ENCODE measurements around the gene ME2.
"Not testable (repeated sequence)": the region's sequence is repeated elsewhere in the genome, so short reads cannot be mapped to it uniquely, and the experiment has no call there.

Gene ME2

GRCh38 chr18:50945918-50946317 lies 67.0 kb downstream of the ME2 start:
- H3K27me3 ChIP-seq (ENCODE audit: control insufficient read depth in 1 of 2, insufficient read depth in 2 of 2, low read length in 2 of 2); H3K4me3 ChIP-seq (ENCODE audit: low read length in 2 of 2); H3K9me3 ChIP-seq (ENCODE audit: control insufficient read depth in 2 of 2, low read length in 2 of 2); H3K9ac ChIP-seq (ENCODE audit: low read length in 2 of 2); H3K36me3 ChIP-seq (ENCODE audit: control insufficient read depth in 2 of 2, insufficient read depth in 2 of 2, low read length in 2 of 2); H3K27ac ChIP-seq (ENCODE audit: low read length); H3K4me1 ChIP-seq (ENCODE audit: control insufficient read depth, insufficient read depth, low read length): not testable (repeated sequence)

DNA sequence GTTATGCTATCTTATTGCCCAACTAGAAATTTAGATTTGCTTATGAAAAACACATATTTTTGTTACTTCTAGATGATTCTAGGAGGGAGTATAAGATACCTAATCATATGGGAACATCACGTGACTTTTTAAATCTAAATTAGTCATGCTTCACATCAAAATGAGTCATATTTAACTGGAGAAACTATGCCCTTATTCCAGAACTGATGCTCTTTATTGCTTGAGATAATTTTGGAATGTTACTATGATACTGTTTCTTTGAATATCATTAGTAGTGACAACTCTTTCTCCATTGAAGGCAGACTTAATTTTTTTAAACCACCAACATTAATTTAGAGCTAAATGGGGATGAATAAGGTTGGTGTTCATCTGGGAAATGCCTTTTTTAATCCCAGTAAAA lies 69.0 kb downstream of the ME2 start:
- no peaks in the 10 kb centered on the region for H3K4me1 ChIP-seq (ENCODE audit: control insufficient read depth, insufficient read depth, low read length)
- H3K27ac ChIP-seq (ENCODE audit: low read length) = no peak overlapping the region
- H3K36me3 ChIP-seq (ENCODE audit: control insufficient read depth in 2 of 2, insufficient read depth in 2 of 2, low read length in 2 of 2) = peaks cover 3 to 5% of the 10 kb centered on the region in 2 donors
- no peak overlapping the region for H3K4me3 ChIP-seq (ENCODE audit: low read length in 2 of 2)
- no peak overlapping the region for H3K9ac ChIP-seq (ENCODE audit: low read length in 2 of 2)
- H3K9me3 ChIP-seq (ENCODE audit: control insufficient read depth in 2 of 2, low read length in 2 of 2) = no peaks in the 10 kb centered on the region
- no peaks in the 10 kb centered on the region for H3K27me3 ChIP-seq (ENCODE audit: control insufficient read depth in 1 of 2, insufficient read depth in 2 of 2, low read length in 2 of 2)

GRCh38 chr18:50949185-50949584 lies 70.3 kb downstream of the ME2 start:
- Histone ChIP-seq H3K4me3 (ENCODE audit: low read length in 2 of 2) (no peak overlapping the region), H3K27me3 (ENCODE audit: control insufficient read depth in 1 of 2, insufficient read depth in 2 of 2, low read length in 2 of 2) (no peaks in the 10 kb centered on the region), H3K27ac (ENCODE audit: low read length) (no peak overlapping the region), H3K9ac (ENCODE audit: low read length in 2 of 2) (no peak overlapping the region), H3K4me1 (ENCODE audit: control insufficient read depth, insufficient read depth, low read length) (no peaks in the 10 kb centered on the region), H3K9me3 (ENCODE audit: control insufficient read depth in 2 of 2, low read length in 2 of 2) (no peaks in the 10 kb centered on the region), H3K36me3 (ENCODE audit: control insufficient read depth in 2 of 2, insufficient read depth in 2 of 2, low read length in 2 of 2) (peaks cover 2 to 5% of the 10 kb centered on the region in 2 donors)

GRCh38 chr18:50950626-50951025 lies 71.7 kb downstream of the ME2 start:
- H3K9ac ChIP-seq (ENCODE audit: low read length in 2 of 2) = no peak overlapping the region
- no peak overlapping the region for H3K27ac ChIP-seq (ENCODE audit: low read length)
- H3K9me3 ChIP-seq (ENCODE audit: control insufficient read depth in 2 of 2, low read length in 2 of 2) = no peaks in the 10 kb centered on the region
- H3K4me1 ChIP-seq (ENCODE audit: control insufficient read depth, insufficient read depth, low read length) = no peaks in the 10 kb centered on the region
- no peaks in the 10 kb centered on the region for H3K27me3 ChIP-seq (ENCODE audit: control insufficient read depth in 1 of 2, insufficient read depth in 2 of 2, low read length in 2 of 2)
- no peak overlapping the region for H3K4me3 ChIP-seq (ENCODE audit: low read length in 2 of 2)
- peaks cover 0 to 5% of the 10 kb centered on the region in 2 donors for H3K36me3 ChIP-seq (ENCODE audit: control insufficient read depth in 2 of 2, insufficient read depth in 2 of 2, low read length in 2 of 2)

- no peak overlapping the region for H3K4me3 ChIP-seq (ENCODE audit: low read length in 2 of 2)
Measured at GRCh38 chr18:50953822-50954221, 74.9 kb downstream of the ME2 start.

DNA sequence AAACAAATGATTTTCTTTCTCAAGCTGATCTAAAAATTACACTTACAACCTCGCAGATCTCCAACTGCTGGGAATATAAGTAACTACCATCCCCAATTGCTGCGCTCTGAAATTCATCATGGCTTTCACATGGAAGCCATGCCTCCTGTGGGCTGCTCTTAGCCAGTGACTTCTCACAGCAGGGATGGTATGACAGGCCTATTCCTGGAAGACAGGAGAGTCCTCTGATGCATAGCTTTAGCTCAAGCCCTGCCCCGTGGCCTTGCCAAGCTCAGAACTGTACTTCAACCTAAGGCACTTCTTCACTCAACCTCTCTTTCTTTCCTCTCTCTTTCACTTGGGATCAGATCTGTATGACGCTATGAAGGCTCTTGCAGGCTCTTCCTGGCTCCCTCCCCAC lies 76.3 kb downstream of the ME2 start:
- Histone ChIP-seq H3K4me3 (ENCODE audit: low read length in 2 of 2) (no peak overlapping the region), H3K36me3 (ENCODE audit: control insufficient read depth in 2 of 2, insufficient read depth in 2 of 2, low read length in 2 of 2) (no peaks in the 10 kb centered on the region), H3K27me3 (ENCODE audit: control insufficient read depth in 1 of 2, insufficient read depth in 2 of 2, low read length in 2 of 2) (no peaks in the 10 kb centered on the region), H3K27ac (ENCODE audit: low read length) (no peak overlapping the region), H3K4me1 (ENCODE audit: control insufficient read depth, insufficient read depth, low read length) (no peaks in the 10 kb centered on the region), H3K9me3 (ENCODE audit: control insufficient read depth in 2 of 2, low read length in 2 of 2) (no peaks in the 10 kb centered on the region), H3K9ac (ENCODE audit: low read length in 2 of 2) (no peak overlapping the region)

More at GRCh38 chr18:50953822-50954221, 74.9 kb downstream of the ME2 start:
- Histone ChIP-seq H3K36me3 (ENCODE audit: control insufficient read depth in 2 of 2, insufficient read depth in 2 of 2, low read length in 2 of 2) (no peaks in the 10 kb centered on the region), H3K27me3 (ENCODE audit: control insufficient read depth in 1 of 2, insufficient read depth in 2 of 2, low read length in 2 of 2) (no peaks in the 10 kb centered on the region), H3K9ac (ENCODE audit: low read length in 2 of 2) (no peak overlapping the region), H3K4me1 (ENCODE audit: control insufficient read depth, insufficient read depth, low read length) (no peaks in the 10 kb centered on the region), H3K27ac (ENCODE audit: low read length) (no peak overlapping the region), H3K9me3 (ENCODE audit: control insufficient read depth in 2 of 2, low read length in 2 of 2) (no peaks in the 10 kb centered on the region)

DNA sequence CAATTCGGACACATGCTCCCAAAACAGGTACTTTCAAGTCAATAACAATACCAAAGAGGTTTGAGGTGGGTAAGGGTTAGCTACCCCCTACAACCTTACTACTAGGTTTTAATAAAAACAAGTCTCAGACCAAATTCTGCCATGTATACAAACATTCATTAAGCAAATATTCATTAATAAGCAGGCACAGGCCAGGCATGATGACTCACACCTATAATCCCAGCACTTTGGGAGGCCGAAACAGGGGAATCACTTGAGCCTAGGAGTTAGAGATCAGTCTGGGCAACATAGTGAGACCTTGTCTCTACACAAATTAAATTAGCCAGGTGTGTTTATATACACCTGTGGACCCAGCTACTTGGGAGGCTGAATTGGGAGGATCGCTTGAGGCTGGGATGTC lies 77.2 kb downstream of the ME2 start:
- Histone ChIP-seq H3K4me3 (ENCODE audit: low read length in 2 of 2) (no peak overlapping the region), H3K27ac (ENCODE audit: low read length) (no peak overlapping the region), H3K36me3 (ENCODE audit: control insufficient read depth in 2 of 2, insufficient read depth in 2 of 2, low read length in 2 of 2) (no peaks in the 10 kb centered on the region), H3K4me1 (ENCODE audit: control insufficient read depth, insufficient read depth, low read length) (no peaks in the 10 kb centered on the region), H3K9ac (ENCODE audit: low read length in 2 of 2) (no peak overlapping the region), H3K27me3 (ENCODE audit: control insufficient read depth in 1 of 2, insufficient read depth in 2 of 2, low read length in 2 of 2) (no peaks in the 10 kb centered on the region), H3K9me3 (ENCODE audit: control insufficient read depth in 2 of 2, low read length in 2 of 2) (no peaks in the 10 kb centered on the region)

DNA sequence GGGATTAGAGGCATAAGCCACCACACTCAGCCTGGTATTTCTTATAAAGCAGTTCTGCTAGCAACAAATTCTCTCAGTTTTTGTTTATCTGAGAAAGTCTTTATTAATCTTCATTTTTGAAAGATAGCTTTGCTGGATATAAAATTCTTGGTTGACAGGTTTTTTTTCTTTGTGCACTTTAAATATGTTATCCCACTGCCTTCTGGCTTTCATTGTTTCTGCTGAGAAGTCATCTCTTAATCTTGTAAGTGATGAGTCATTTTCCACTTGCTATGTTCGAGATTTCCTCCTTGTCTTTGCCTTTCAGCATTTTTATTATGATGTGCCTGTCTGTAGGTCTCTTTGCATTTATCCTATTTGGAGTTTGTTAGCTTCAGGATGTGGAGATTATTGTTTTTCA lies 83.1 kb downstream of the ME2 start:
- no peak overlapping the region for H3K27ac ChIP-seq (ENCODE audit: low read length)
- H3K27me3 ChIP-seq (ENCODE audit: control insufficient read depth in 1 of 2, insufficient read depth in 2 of 2, low read length in 2 of 2) = no peaks in the 10 kb centered on the region
- no peak overlapping the region for H3K9ac ChIP-seq (ENCODE audit: low read length in 2 of 2)

GRCh38 chr18:50967714-50968661 lies 89.1 kb downstream of the ME2 start, which contains the start of gene ELAC1:
TSS of gene ELAC1 (plus strand) at chr18:50968040. CDS start at chr18:50974405, 6,365 bp downstream.
- Histone ChIP-seq H3K4me3 (ENCODE audit: low read length in 2 of 2) (peak within 1 kb of the TSS; percentile 74 to 92), H3K27ac (ENCODE audit: low read length) (peak within 1 kb of the TSS; percentile 94), H3K27me3 (ENCODE audit: control insufficient read depth in 1 of 2, insufficient read depth in 2 of 2, low read length in 2 of 2) (no peaks in the 10 kb centered on the region), H3K36me3 (ENCODE audit: control insufficient read depth in 2 of 2, insufficient read depth in 2 of 2, low read length in 2 of 2) (no peaks in the 10 kb centered on the region), H3K4me1 (ENCODE audit: control insufficient read depth, insufficient read depth, low read length) (peaks cover 12% of the 10 kb centered on the region), H3K9me3 (ENCODE audit: control insufficient read depth in 2 of 2, low read length in 2 of 2) (no peaks in the 10 kb centered on the region), H3K9ac (ENCODE audit: low read length in 2 of 2) (peak within 1 kb of the TSS; percentile 98 to 99)

More for the DNA sequence above, 83.1 kb downstream of the ME2 start:
- Histone ChIP-seq H3K36me3 (ENCODE audit: control insufficient read depth in 2 of 2, insufficient read depth in 2 of 2, low read length in 2 of 2) (no peaks in the 10 kb centered on the region), H3K4me1 (ENCODE audit: control insufficient read depth, insufficient read depth, low read length) (no peaks in the 10 kb centered on the region), H3K4me3 (ENCODE audit: low read length in 2 of 2) (no peak overlapping the region), H3K9me3 (ENCODE audit: control insufficient read depth in 2 of 2, low read length in 2 of 2) (peaks cover 0 to 10% of the 10 kb centered on the region in 2 donors)

DNA sequence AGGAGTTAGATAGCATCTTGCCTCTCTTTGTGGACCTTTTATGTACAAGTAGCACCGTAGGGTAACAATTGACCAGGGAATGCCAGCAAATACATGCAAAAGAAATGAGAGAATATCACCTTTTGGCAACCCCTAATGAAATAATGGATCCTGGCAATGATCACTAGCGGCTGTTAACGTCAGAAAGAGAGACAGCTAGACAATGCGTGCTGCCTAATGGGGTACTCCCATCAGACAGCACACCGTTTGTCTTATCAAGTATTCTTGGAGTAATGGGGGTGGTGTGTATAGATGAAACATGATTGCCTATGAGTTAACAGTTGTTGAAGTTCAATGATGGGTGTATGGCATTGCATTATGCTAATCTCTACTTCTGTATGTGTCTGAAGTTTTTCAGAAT lies 90.5 kb downstream of the ME2 start:
- Histone ChIP-seq H3K27ac (ENCODE audit: low read length) (no peak overlapping the region), H3K4me1 (ENCODE audit: control insufficient read depth, insufficient read depth, low read length) (peaks cover 12% of the 10 kb centered on the region), H3K9me3 (ENCODE audit: control insufficient read depth in 2 of 2, low read length in 2 of 2) (no peaks in the 10 kb centered on the region), H3K4me3 (ENCODE audit: low read length in 2 of 2) (peak overlapping the region; percentile 74 to 92), H3K9ac (ENCODE audit: low read length in 2 of 2) (peak overlapping the region in 1 of 2 donors; percentile 99), H3K27me3 (ENCODE audit: control insufficient read depth in 1 of 2, insufficient read depth in 2 of 2, low read length in 2 of 2) (no peaks in the 10 kb centered on the region), H3K36me3 (ENCODE audit: control insufficient read depth in 2 of 2, insufficient read depth in 2 of 2, low read length in 2 of 2) (no peaks in the 10 kb centered on the region)

- H3K9me3 ChIP-seq (ENCODE audit: control insufficient read depth in 2 of 2, low read length in 2 of 2) = no peaks in the 10 kb centered on the region
- no peak overlapping the region for H3K27ac ChIP-seq (ENCODE audit: low read length)
- peak overlapping the region in 1 of 2 donors; percentile 15 for H3K4me3 ChIP-seq (ENCODE audit: low read length in 2 of 2)
- H3K4me1 ChIP-seq (ENCODE audit: control insufficient read depth, insufficient read depth, low read length) = peaks cover 12% of the 10 kb centered on the region
- peaks cover 4 to 5% of the 10 kb centered on the region in 2 donors for H3K36me3 ChIP-seq (ENCODE audit: control insufficient read depth in 2 of 2, insufficient read depth in 2 of 2, low read length in 2 of 2)
- no peak overlapping the region for H3K9ac ChIP-seq (ENCODE audit: low read length in 2 of 2)
- no peaks in the 10 kb centered on the region for H3K27me3 ChIP-seq (ENCODE audit: control insufficient read depth in 1 of 2, insufficient read depth in 2 of 2, low read length in 2 of 2)
Measured at GRCh38 chr18:50970006-50970405, 91.1 kb downstream of the ME2 start.
